K562 (cell line): ENCODE results near the gene WLS. TPM values are rescaled to one million over a fixed set of nuclear protein-coding genes. Genes with fewer than 3 reads are reported as not detected.

ENCODE experiments used
- ATAC-seq: fragments of 200-7000 bp; cut with Tn5 transposase; 3 replicates; pipeline ENCODE4 v1.9.1; 2020; ENCODE audit warnings: moderate library complexity
- BruUV-seq: library from RNA; stranded (reverse); fragments of 400-500 nt; replicated peaks from 2 replicates; lab custom pipeline; 2021; lab: Mats Ljungman, UMichigan
- CTCF ChIA-PET: fragments of 300-600 bp; formaldehyde crosslinking; extraction: SDS; loops from one replicate; lab custom pipeline; 2021; ENCODE audit warnings: low intra/inter-chr PET ratio; lab: Yijun Ruan, JAX
- POLR2A ChIA-PET: fragments of 300-600, 350-650 bp; sonication (Branson Sonifier 250); formaldehyde crosslinking; extraction: SDS; loops from one replicate; lab custom pipeline; 2021; ENCODE audit warnings: antibody characterized with exemption, inconsistent platforms; lab: Yijun Ruan, JAX
- DNase-seq, 4 experiments: peaks; one replicate each; pipeline versions ENCODE4 v3.0.0 to v3.0.0-alpha.2; 2011 to 2018; ENCODE audit warnings: low spot score in 3 of 4, mixed read lengths in 3 of 4; ENCODE audit errors: extremely low read depth in 1 of 4
- FAIRE-seq: peaks from 2 replicates; lab custom pipeline; 2011; peaks lifted over from hg19 to GRCh38; lab: Jason Lieb, UNC
- H2AFZ ChIP-seq: 2 replicates; pipeline ENCODE4 v1.6.0; 2011; ENCODE audit warnings: low read depth, low read length, control low read depth, inconsistent platforms
- H3K27ac ChIP-seq: fragments of 200-600 bp; 3 replicates; pipeline ENCODE4 v1.8.0; 2011; ENCODE audit warnings: low read depth, mild to moderate bottlenecking, control low read depth, inconsistent platforms, low read length, moderate library complexity, mixed read lengths; ENCODE audit errors: extremely low read depth
- H3K27me3 ChIP-seq, 2 experiments: fragments of 300-600 bp in 1 of 2; 2 replicates in 1 of 2; 3 replicates in 1 of 2; pipeline versions ENCODE4 v1.6.0 to v1.8.0; 2011; ENCODE audit warnings: inconsistent platforms in 2 of 2, low read length in 2 of 2, mild to moderate bottlenecking in 1 of 2, mixed read lengths in 1 of 2, moderate library complexity in 1 of 2; ENCODE audit not compliant: control insufficient read depth in 2 of 2, insufficient read depth in 2 of 2
- H3K36me3 ChIP-seq: fragments of 300-600 bp; 3 replicates; pipeline ENCODE4 v1.8.0; 2011; ENCODE audit warnings: mild to moderate bottlenecking, low read length, inconsistent platforms; ENCODE audit not compliant: control insufficient read depth, insufficient read depth
- H3K4me1 ChIP-seq, 2 experiments: fragments of 200-600 bp in 1 of 2; replicated peaks in 1 of 2; 2 replicates in 1 of 2; 3 replicates in 1 of 2; pipeline versions ENCODE4 v1.5.1 to v1.8.0; 2011; ENCODE audit warnings: inconsistent platforms in 2 of 2, low read length in 2 of 2, mild to moderate bottlenecking in 1 of 2, mixed read lengths in 1 of 2, moderate library complexity in 1 of 2; ENCODE audit not compliant: control insufficient read depth in 2 of 2, insufficient read depth in 2 of 2
- H3K4me2 ChIP-seq: 2 replicates; pipeline ENCODE4 v1.6.1; 2011; ENCODE audit warnings: low read length, control low read depth, inconsistent platforms, mixed read lengths; ENCODE audit not compliant: insufficient read depth
- H3K4me3 ChIP-seq: fragments of 200-600 bp; sonication (generic), shearing (Covaris generic); 2 replicates; pipeline ENCODE4 v1.5.1; 2016; ENCODE audit warnings: control low read depth, inconsistent platforms
- H3K79me2 ChIP-seq: fragments of 200-600 bp; 3 replicates; pipeline ENCODE4 v1.8.0; 2011; ENCODE audit warnings: low read length, inconsistent platforms; ENCODE audit not compliant: control insufficient read depth, insufficient read depth
- H3K9ac ChIP-seq, 2 experiments: 2 replicates each; pipeline versions ENCODE4 v1.6.0 to v1.6.1; 2011; ENCODE audit warnings: low read depth in 2 of 2, low read length in 2 of 2, control low read depth in 1 of 2, inconsistent platforms in 1 of 2, mild to moderate bottlenecking in 1 of 2, mixed read lengths in 1 of 2; ENCODE audit not compliant: insufficient read depth in 1 of 2
- H3K9me1 ChIP-seq: one replicate; pipeline ENCODE4 v1.6.0; 2011; ENCODE audit warnings: inconsistent platforms, mild to moderate bottlenecking, low read length, moderate library complexity; ENCODE audit not compliant: control insufficient read depth, insufficient read depth
- H3K9me3 ChIP-seq: replicated peaks from 2 replicates; pipeline ENCODE4 v1.5.1; 2011; ENCODE audit warnings: low read depth, low read length, inconsistent platforms; ENCODE audit not compliant: control insufficient read depth, insufficient read depth
- H4K20me1 ChIP-seq: replicated peaks from 2 replicates; pipeline ENCODE4 v1.6.1; 2011; ENCODE audit warnings: low read length, inconsistent platforms, mixed read lengths; ENCODE audit not compliant: control insufficient read depth, insufficient read depth
- CBX8 ChIP-seq: fragments of 200-600 bp; sonication (generic); IDR thresholded peaks from 2 replicates; pipeline ENCODE4 v1.6.1; 2012; ENCODE audit warnings: borderline replicate concordance, mixed run types, low read depth, mild to moderate bottlenecking, moderate library complexity, mixed read lengths, low read length, control low read depth, inconsistent platforms; ENCODE audit not compliant: poor library complexity, severe bottlenecking; ENCODE audit errors: extremely low read depth
- HEY1 ChIP-seq: fragments of 250-450 bp; sonication (Bioruptor Pico); IDR thresholded peaks from 2 replicates; pipeline ENCODE4 v1.5.0; 2020; ENCODE audit warnings: mild to moderate bottlenecking, moderate library complexity, borderline replicate concordance
- HNRNPK ChIP-seq: fragments of 200-400 bp; formaldehyde crosslinking; IDR thresholded peaks from one replicate; pipeline ENCODE4 v1.6.1; 2018; ENCODE audit warnings: mild to moderate bottlenecking, low read depth, low read length; ENCODE audit not compliant: poor library complexity, severe bottlenecking
- HSF4 ChIP-seq: fragments of 250-450 bp; sonication (Bioruptor Pico); IDR thresholded peaks from 2 replicates; pipeline ENCODE4 v2.1.2; 2022; ENCODE audit warnings: mild to moderate bottlenecking, moderate library complexity, borderline replicate concordance
- KDM4B ChIP-seq, 2 experiments: fragments of 450-650 bp in 1 of 2; sonication (generic) in 1 of 2; IDR thresholded peaks; 2 replicates each; pipeline ENCODE4 v1.6.1; 2016 to 2017; ENCODE audit warnings: borderline replicate concordance in 2 of 2, antibody characterized with exemption in 1 of 2, low read depth in 1 of 2, mild to moderate bottlenecking in 1 of 2
- MBD1 ChIP-seq: fragments of 250-450 bp; sonication (Bioruptor Pico); IDR thresholded peaks from 2 replicates; pipeline ENCODE4 v1.8.0; 2022; ENCODE audit warnings: inconsistent platforms
- MCM3 ChIP-seq: fragments of 450-650 bp; IDR thresholded peaks from 2 replicates; pipeline ENCODE4 v1.6.1; 2016
- ZC3H11A ChIP-seq: IDR thresholded peaks from 2 replicates; pipeline ENCODE4 v1.6.1; 2012; ENCODE audit warnings: low read depth, low read length, improper control_type of control experiment
- ZNF143 ChIP-seq: sonication (generic); formaldehyde crosslinking; IDR thresholded peaks from 2 replicates; pipeline ENCODE4 v1.9.0; 2022; ENCODE audit warnings: mild to moderate bottlenecking, missing genetic modification reagents
- ZNF444 ChIP-seq: fragments of 250-450 bp; sonication (Bioruptor Pico); IDR thresholded peaks from 2 replicates; pipeline ENCODE4 v1.4.0; 2020; ENCODE audit warnings: mild to moderate bottlenecking, moderate library complexity
- ZNF655 ChIP-seq: fragments of 250-450 bp; sonication (Bioruptor Pico); IDR thresholded peaks from 2 replicates; pipeline ENCODE4 v1.5.0; 2021
- ZNF740 ChIP-seq, 3 experiments: fragments of 200-800 bp in 1 of 3; sonication (Bioruptor generic) in 1 of 3; sonication (generic) in 1 of 3; formaldehyde crosslinking in 1 of 3; IDR thresholded peaks; 2 replicates each; pipeline versions ENCODE4 v1.6.1 to v1.8.0; 2016 to 2022; ENCODE audit warnings: mild to moderate bottlenecking in 2 of 3, missing compliant biosample characterization in 2 of 3, missing genetic modification characterization in 2 of 3, missing genetic modification reagents in 1 of 3
- WGBS: fragments of 100-300 bp; shearing (Covaris generic); methylation state at CpG from one replicate; pipeline ENCODE4 v1.1.6; 2016; ENCODE audit warnings: low coverage, mixed read lengths; ENCODE audit not compliant: insufficient coverage; ENCODE audit errors: missing lambda C conversion rate; 5-methylcytosine and 5-hydroxymethylcytosine counted together
- in situ Hi-C: fragments of 300-500 bp; cut with MboI; formaldehyde crosslinking; loops from 4 replicates; pipeline ENCODE4 v1.15.0; 2018; ENCODE audit warnings: inconsistent platforms, mixed read lengths
- intact Hi-C: fragments of 100-400 bp; cut with micrococcal nuclease; formaldehyde crosslinking; loops from 2 replicates; pipeline ENCODE4 v1.14.2; 2022
- polyA plus RNA-seq, 8 experiments: library from polyadenylated mRNA; depleted of rRNA in 4 of 8; stranded (reverse) in 5 of 8; unstranded in 3 of 8; fragments of >200 nt; fragmentation: Nextera tagmentation in 2 of 8; fragmentation: Illumina TruSeq in 1 of 8; extraction: Ambion mirVana in 2 of 8; extraction: Trizol in 1 of 8; gene quantifications; 2 replicates each; pipeline versions ENCODE4 v1.2.1 to v1.2.3, GENCODE V29; 2011 to 2014; ENCODE audit warnings: inconsistent platforms in 1 of 8, missing spikeins in 1 of 8
- total RNA-seq, 7 experiments: library from RNA; depleted of rRNA in 6 of 7; stranded (reverse); fragments of >200 nt in 6 of 7; fragmentation: Illumina TruSeq in 2 of 7; extraction: Trizol in 2 of 7; gene quantifications; 2 replicates each; pipeline versions ENCODE4 v1.2.1 to v1.2.3, GENCODE V29; 2011 to 2021; ENCODE audit warnings: low replicate concordance in 1 of 7
- TF ChIP-seq, protein P1 (sequence below): fragments of 450-650 bp; formaldehyde crosslinking; IDR thresholded peaks from 2 replicates; pipeline ENCODE4 v1.4.0; 2022; ENCODE audit warnings: mild to moderate bottlenecking, moderate library complexity

WLS gene
- total and polyA plus RNA-seq, 9 of the 15 experiments (the other 6 are each of a cell fraction or from before 2014, with no cell fraction given), result 0.47 TPM; not detected in 8

- Histone ChIP-seq H3K79me2 (no peaks in the 10 kb centered on the region), H3K4me1 (no peaks in the 10 kb centered on the region), H3K27ac (no peak overlapping the region), H3K9ac (no peak overlapping the region), H2AFZ (no peak overlapping the region), H3K9me1 (no peaks in the 10 kb centered on the region), H4K20me1 (no peaks in the 10 kb centered on the region), H3K27me3 (no peaks in the 10 kb centered on the region), H3K4me3 (no peak overlapping the region), H3K9me3 (no peaks in the 10 kb centered on the region), H3K36me3 (no peaks in the 10 kb centered on the region), H3K4me2 (no peak overlapping the region)
- ATAC-seq (no peak), DNase-seq (no peak), FAIRE-seq (no peak)
- BruUV-seq, result no TSS peak
- POLR2A ChIA-PET, result no interaction called here
- in situ Hi-C loops, result no loop called here
- CTCF ChIA-PET, result no interaction called here
- WGBS, result 0% methylated on average over 2 of the region's 2 CpGs
- intact Hi-C loops, result no loop called here
- no peak for TF ChIP-seq ZNF655
- TF ChIP-seq MCM3, result no peak
- TF ChIP-seq HNRNPK, result no peak
- no peak for TF ChIP-seq CBX8
- TF ChIP-seq, protein P1, sequence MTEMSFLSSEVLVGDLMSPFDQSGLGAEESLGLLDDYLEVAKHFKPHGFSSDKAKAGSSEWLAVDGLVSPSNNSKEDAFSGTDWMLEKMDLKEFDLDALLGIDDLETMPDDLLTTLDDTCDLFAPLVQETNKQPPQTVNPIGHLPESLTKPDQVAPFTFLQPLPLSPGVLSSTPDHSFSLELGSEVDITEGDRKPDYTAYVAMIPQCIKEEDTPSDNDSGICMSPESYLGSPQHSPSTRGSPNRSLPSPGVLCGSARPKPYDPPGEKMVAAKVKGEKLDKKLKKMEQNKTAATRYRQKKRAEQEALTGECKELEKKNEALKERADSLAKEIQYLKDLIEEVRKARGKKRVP (CRISPR knock-in tag), result no peak
- no peak for TF ChIP-seq ZNF143 (CRISPR knock-in tag)
- no peak for TF ChIP-seq KDM4B (IDR thresholded peaks at IDR 0.05; ENCODE audit: borderline replicate concordance in 2 of 2, low read depth in 1 of 2)
- no peak for TF ChIP-seq MBD1 (CRISPR knock-in tag)
- TF ChIP-seq ZNF740 (CRISPR knock-in tag; IDR thresholded peaks at IDR 0.05), result no peak
- TF ChIP-seq ZNF740 (tag; IDR thresholded peaks at IDR 0.05), result no peak
- no peak for TF ChIP-seq ZC3H11A
- TF ChIP-seq HEY1, result no peak
- no peak for TF ChIP-seq HSF4 (CRISPR knock-in tag)
- TF ChIP-seq ZNF444 (CRISPR knock-in tag), result no peak
These were observed 33.6 kb downstream of the WLS start for GRCh38 chr1:68198752-68199151.
